AG09319 (cell line): ENCODE results near the gene STAT5B.
"Not testable (repeated sequence)": the region's sequence is repeated elsewhere in the genome, so short reads cannot be mapped to it uniquely, and the experiment has no call there.

Experiments
- DNase-seq: peaks from one replicate; pipeline ENCODE4 v3.0.0-alpha.2; 2010; ENCODE audit warnings: low read depth; ENCODE audit errors: extremely low read depth
- CTCF ChIP-seq: IDR thresholded peaks from 2 replicates; pipeline ENCODE4 v1.5.1; 2011; ENCODE audit warnings: low read depth, mild to moderate bottlenecking, inconsistent platforms, low read length, moderate library complexity

Gene STAT5B

GRCh38 chr17:42246515-42246914 lies 29.7 kb downstream of the STAT5B start:
- no peak for DNase-seq
- TF ChIP-seq CTCF, result no peak

- DNase-seq, result not testable (repeated sequence)
Measured at GRCh38 chr17:42245183-42245582, 31.0 kb downstream of the STAT5B start.

GRCh38 chr17:42244116-42244515 lies 32.1 kb downstream of the STAT5B start:
- not testable (repeated sequence) for DNase-seq

- no peak for DNase-seq
- no peak for TF ChIP-seq CTCF
Measured at GRCh38 chr17:42243493-42243982, 32.7 kb downstream of the STAT5B start.

- TF ChIP-seq CTCF, result no peak
- DNase-seq, result no peak
Measured at GRCh38 chr17:42241871-42242270, 34.3 kb downstream of the STAT5B start.

- DNase-seq, result not testable (repeated sequence)
Measured at GRCh38 chr17:42240863-42241262, 35.3 kb downstream of the STAT5B start.

GRCh38 chr17:42240201-42240600 lies 36.0 kb downstream of the STAT5B start:
- TF ChIP-seq CTCF, result no peak
- no peak for DNase-seq

GRCh38 chr17:42239576-42239975 lies 36.6 kb downstream of the STAT5B start:
- not testable (repeated sequence) for DNase-seq

GRCh38 chr17:42236760-42237159 lies 39.4 kb downstream of the STAT5B start:
- TF ChIP-seq CTCF, result no peak
- DNase-seq, result no peak

- no peak for DNase-seq
- no peak for TF ChIP-seq CTCF
Measured at GRCh38 chr17:42233994-42234393, 42.2 kb downstream of the STAT5B start.
